Kidney (tissue), 14 donors: ENCODE measurements around the gene AGPAT3. TPM values are rescaled to one million over a fixed set of nuclear protein-coding genes. Genes with fewer than 3 reads are reported as not detected.
"Not testable (repeated sequence)": the region's sequence is repeated elsewhere in the genome, so short reads cannot be mapped to it uniquely, and the experiment has no call there.

Experiments used
- DNase-seq, 5 donors: peaks; one replicate each; pipeline ENCODE4 v3.0.0-alpha.2; 2013 to 2020
- FAIRE-seq: peaks from 2 replicates; lab custom pipeline; 2012; peaks lifted over from hg19 to GRCh38; lab: Jason Lieb, UNC
- H3K27ac ChIP-seq, 2 donors: one replicate each; pipeline ENCODE4 v1.7.0; 2013; ENCODE audit warnings: low read depth in 2 of 2, low read length in 2 of 2, inconsistent platforms in 1 of 2
- H3K27me3 ChIP-seq: one replicate; pipeline ENCODE4 v1.7.1; 2013; ENCODE audit warnings: low read length, inconsistent platforms; ENCODE audit not compliant: control insufficient read depth, insufficient read depth
- H3K36me3 ChIP-seq, 3 donors: one replicate each; pipeline versions ENCODE4 v1.7.0 to v1.7.1; 2013; ENCODE audit warnings: low read length in 3 of 3, control low read depth in 1 of 3, inconsistent platforms in 1 of 3; ENCODE audit not compliant: insufficient read depth in 3 of 3, control insufficient read depth in 2 of 3
- H3K4me1 ChIP-seq, 3 donors: one replicate each; pipeline versions ENCODE4 v1.7.0 to v1.7.1; 2013; ENCODE audit warnings: low read length in 3 of 3, inconsistent platforms in 1 of 3, low read depth in 1 of 3; ENCODE audit not compliant: control insufficient read depth in 2 of 3, insufficient read depth in 2 of 3
- H3K4me3 ChIP-seq, 3 donors: one replicate each; pipeline versions ENCODE4 v1.7.0 to v1.8.1; 2013; ENCODE audit warnings: low read length in 3 of 3, control low read depth in 1 of 3, inconsistent platforms in 1 of 3
- H3K9ac ChIP-seq, 3 donors: one replicate each; pipeline versions ENCODE4 v1.7.0 to v1.7.1; 2013; ENCODE audit warnings: low read length in 3 of 3, control low read depth in 1 of 3, inconsistent platforms in 1 of 3
- H3K9me3 ChIP-seq, 3 donors: one replicate each; pipeline versions ENCODE4 v1.7.0 to v1.7.1; 2013; ENCODE audit warnings: low read length in 3 of 3, control low read depth in 1 of 3, inconsistent platforms in 1 of 3; ENCODE audit not compliant: control insufficient read depth in 2 of 3, insufficient read depth in 1 of 3
- intact Hi-C: fragments of 100-400 bp; cut with DNase I; formaldehyde crosslinking; loops from one replicate; pipeline ENCODE4 v1.11.1; 2022
- polyA plus RNA-seq: library from polyadenylated mRNA; stranded (reverse); fragments of 350-450 nt; fragmentation: Illumina TruSeq; extraction: RNeasy Lipid Tissue Mini Kit (QIAGEN cat#74804); gene quantifications from one replicate; pipeline ENCODE4 v1.2.3, GENCODE V29; 2014; ENCODE audit warnings: low read depth, low replicate concordance; ENCODE audit not compliant: insufficient read depth
- total RNA-seq: library from RNA; stranded (reverse); fragmentation: NEBNext Ultra II Directional; extraction: Animal tissue kit (Norgen Biotek cat#: 25700); gene quantifications from one replicate; pipeline ENCODE4 v1.2.1, GENCODE V29; 2021
- TF ChIP-seq, protein P1 (sequence below): IDR thresholded peaks from 3 replicates; pipeline ENCODE4 v1.5.1; 2012; ENCODE audit warnings: mild to moderate bottlenecking, moderate library complexity, borderline replicate concordance; ENCODE audit not compliant: insufficient read depth; ENCODE audit errors: extremely low read depth
- donor health status: control.
- donor health status: control.
- donor health status: control.
- donor health status: control.
- donor health status: control.
- donor health status: DM: yes; HTN: yes; CAD: no.
- donor health status: Normal renal cell carcinoma (clear cell type).

Gene AGPAT3
- total and polyA plus RNA-seq, 2 donors from 2014 or later, result 40.3 to 86.2 TPM

DNA sequence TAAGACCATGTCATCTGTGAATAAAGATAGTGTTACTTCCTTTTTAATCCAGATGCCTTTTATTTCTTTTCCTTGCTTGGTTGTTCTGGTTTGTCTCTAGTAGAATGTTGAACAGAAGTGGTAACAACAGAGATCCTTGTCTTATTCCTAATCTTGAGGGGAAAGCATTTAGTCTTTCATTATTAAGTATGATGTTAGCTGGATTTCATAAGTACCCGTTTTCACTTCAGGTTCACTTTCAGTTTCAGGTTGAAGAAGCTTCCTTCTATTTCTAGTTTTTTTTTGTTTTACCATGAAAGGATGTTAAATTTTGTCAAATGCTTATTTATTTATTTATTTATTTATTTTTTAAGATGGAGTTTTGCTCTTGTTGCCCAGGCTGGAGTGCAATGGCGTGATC lies 22.3 kb upstream of the AGPAT3 start:
- FAIRE-seq (no peak), DNase-seq (no peak)
- H3K4me1 ChIP-seq, result no peaks in the 10 kb centered on the region
- no peaks in the 10 kb centered on the region for H3K27me3 ChIP-seq
- no peak overlapping the region for H3K27ac ChIP-seq
- no peaks in the 10 kb centered on the region for H3K9me3 ChIP-seq
- H3K4me3 ChIP-seq, result no peak overlapping the region
- TF ChIP-seq, protein P1, sequence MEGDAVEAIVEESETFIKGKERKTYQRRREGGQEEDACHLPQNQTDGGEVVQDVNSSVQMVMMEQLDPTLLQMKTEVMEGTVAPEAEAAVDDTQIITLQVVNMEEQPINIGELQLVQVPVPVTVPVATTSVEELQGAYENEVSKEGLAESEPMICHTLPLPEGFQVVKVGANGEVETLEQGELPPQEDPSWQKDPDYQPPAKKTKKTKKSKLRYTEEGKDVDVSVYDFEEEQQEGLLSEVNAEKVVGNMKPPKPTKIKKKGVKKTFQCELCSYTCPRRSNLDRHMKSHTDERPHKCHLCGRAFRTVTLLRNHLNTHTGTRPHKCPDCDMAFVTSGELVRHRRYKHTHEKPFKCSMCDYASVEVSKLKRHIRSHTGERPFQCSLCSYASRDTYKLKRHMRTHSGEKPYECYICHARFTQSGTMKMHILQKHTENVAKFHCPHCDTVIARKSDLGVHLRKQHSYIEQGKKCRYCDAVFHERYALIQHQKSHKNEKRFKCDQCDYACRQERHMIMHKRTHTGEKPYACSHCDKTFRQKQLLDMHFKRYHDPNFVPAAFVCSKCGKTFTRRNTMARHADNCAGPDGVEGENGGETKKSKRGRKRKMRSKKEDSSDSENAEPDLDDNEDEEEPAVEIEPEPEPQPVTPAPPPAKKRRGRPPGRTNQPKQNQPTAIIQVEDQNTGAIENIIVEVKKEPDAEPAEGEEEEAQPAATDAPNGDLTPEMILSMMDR, result no peak
- H3K9ac ChIP-seq, result no peak overlapping the region
- intact Hi-C loops, result no loop called here
- H3K36me3 ChIP-seq, result no peaks in the 10 kb centered on the region

DNA sequence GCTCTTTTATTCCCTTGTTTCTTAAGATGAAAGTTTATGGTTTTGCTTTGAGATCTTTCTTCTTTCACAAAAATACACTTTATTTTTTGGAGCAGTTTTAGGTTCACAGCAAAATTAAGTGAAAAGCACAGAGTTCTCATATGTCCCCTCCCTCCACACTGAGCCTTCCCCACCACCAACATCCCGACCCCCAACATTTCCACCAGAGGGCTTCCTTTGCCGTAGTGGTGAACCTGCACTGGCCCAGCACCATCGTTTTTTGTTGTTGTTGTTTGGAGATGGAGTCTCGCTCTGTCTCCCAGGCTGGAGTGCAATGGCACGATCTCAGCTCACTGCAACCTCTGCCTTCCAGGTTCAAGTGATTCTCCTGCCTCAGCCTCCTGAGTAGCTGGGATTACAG lies 20.1 kb upstream of the AGPAT3 start:
- FAIRE-seq, H3K4me1 ChIP-seq, H3K27ac ChIP-seq, DNase-seq, H3K27me3 ChIP-seq, H3K36me3 ChIP-seq, H3K4me3 ChIP-seq, H3K9ac ChIP-seq, H3K9me3 ChIP-seq, intact Hi-C loops: not testable (repeated sequence)

DNA sequence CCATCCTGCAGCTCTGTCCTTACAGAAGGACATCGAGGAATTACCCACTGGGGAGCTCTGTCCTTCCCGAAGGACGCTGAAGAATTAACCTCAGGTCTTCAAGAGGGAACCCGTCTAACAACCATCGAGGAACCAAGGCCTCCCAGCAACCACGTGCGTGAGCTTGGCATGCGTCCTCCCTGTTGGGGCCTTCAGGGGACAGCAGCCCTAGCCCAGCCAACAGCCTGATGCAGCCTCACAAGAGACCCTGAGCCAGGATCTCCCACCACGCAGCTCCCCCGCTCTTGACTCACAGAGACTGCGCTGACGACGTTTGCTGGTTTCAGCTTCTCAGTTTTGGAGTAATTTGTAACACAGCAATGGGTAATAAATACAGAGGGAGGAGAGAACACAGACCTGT lies 19.6 kb upstream of the AGPAT3 start:
- TF ChIP-seq, protein P1, result no peak
- no peak overlapping the region for H3K9ac ChIP-seq
- no peak overlapping the region for H3K4me3 ChIP-seq
- no peak for FAIRE-seq
- intact Hi-C loops, result no loop called here
- no peaks in the 10 kb centered on the region for H3K36me3 ChIP-seq
- no peaks in the 10 kb centered on the region for H3K27me3 ChIP-seq
- DNase-seq, result no peak
- H3K4me1 ChIP-seq, result no peaks in the 10 kb centered on the region
- H3K9me3 ChIP-seq, result no peaks in the 10 kb centered on the region
- H3K27ac ChIP-seq, result no peak overlapping the region

DNA sequence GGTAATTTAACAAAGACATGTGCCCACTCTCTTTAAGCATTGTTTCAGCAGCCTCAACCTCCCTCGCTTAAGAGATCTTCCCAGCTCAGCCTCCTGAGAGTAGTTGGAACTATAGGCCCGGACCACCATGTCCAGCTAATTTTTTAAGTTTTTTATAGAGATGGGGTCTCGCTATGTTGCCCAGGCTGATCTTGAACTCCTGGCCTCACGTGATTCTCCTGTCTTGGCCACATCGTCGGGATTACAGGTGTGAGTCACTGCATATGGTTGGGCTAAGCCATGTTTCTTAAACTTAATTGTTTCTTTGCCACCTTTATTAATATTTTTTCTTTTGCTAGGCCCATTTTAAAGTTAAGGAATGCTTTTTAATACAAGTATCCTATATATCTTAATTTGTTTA lies 18.6 kb upstream of the AGPAT3 start:
- no peak for FAIRE-seq

More for the DNA sequence above, 18.6 kb upstream of the AGPAT3 start:
- DNase-seq, result no peak
- intact Hi-C loops, result no loop called here
- no peaks in the 10 kb centered on the region for H3K36me3 ChIP-seq
- no peak overlapping the region for H3K4me3 ChIP-seq
- no peaks in the 10 kb centered on the region for H3K27me3 ChIP-seq
- no peak overlapping the region for H3K9ac ChIP-seq
- no peak overlapping the region for H3K27ac ChIP-seq
- TF ChIP-seq, protein P1, result no peak
- no peaks in the 10 kb centered on the region for H3K9me3 ChIP-seq
- no peaks in the 10 kb centered on the region for H3K4me1 ChIP-seq
